Pericardium fibroblast (primary cell): ENCODE data around the gene C22orf31. TPM values are rescaled to one million over a fixed set of nuclear protein-coding genes. Genes with fewer than 3 reads are reported as not detected.

ENCODE experiments used
- total RNA-seq: library from RNA; depleted of rRNA; stranded (reverse); fragments of >200 nt; gene quantifications from 2 replicates; pipeline ENCODE4 v1.2.3, GENCODE V29; 2015

C22orf31 gene
- not detected in 2 replicates for total RNA-seq

DNA sequence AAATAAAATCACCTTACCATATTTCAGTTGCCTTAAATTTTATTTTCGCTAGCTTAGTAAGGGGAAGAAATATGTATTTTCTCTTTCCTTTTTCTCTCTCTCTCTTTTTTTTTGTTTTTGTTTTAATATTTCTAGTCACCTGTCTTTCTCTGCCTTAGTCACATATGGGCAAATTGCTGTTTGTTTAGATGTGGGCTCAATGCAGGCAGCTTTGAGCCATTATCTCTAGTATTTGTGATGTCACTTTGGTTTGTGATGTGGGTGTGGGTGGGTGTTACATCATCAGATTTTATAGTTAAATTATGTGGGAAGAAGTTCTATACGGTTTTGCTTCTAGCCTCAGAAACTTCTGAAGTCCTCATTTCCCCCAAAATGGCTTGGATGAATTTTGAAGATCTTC lies at the start of gene C22orf31:
Gene C22orf31 (minus strand): TSS at position 59 of the 400 bp plus-strand sequence. CDS start 39 bp downstream, at position 20.

DNA sequence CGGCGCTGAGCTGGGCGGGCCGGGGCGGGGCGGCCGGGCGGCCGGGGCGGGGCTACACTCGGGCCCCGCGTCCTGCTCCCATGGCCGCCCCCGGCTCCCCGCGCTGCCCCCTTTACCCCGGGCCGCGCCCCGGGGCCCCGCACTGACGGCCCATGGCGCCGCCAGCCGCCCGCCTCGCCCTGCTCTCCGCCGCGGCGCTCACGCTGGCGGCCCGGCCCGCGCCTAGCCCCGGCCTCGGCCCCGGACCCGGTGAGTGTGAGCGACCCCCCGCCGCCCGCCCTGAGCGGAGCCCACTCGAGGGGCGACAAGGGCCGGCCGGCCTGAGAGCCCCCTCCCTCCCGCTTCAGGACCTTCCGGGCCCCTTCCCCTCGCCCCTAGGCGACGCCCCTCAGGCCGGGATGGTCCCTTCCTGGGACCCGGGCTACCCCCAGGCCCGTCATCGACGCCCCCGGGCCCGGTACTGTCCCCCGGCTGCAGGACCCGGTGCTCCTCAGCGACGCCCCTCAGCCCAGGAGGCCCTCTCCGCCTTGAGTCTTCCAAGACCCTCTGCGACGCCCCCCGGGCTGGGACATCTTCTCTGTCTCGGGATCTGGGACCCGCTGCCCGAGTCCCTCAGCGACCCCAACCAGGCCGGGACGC lies 11.5 kb upstream of the C22orf31 start, which contains the start of gene KREMEN1:
Gene KREMEN1 (plus strand): TSS at position 57 of the 639 bp plus-strand sequence. CDS start 96 bp downstream, at position 153.

Other genes starting within 250 kb of the C22orf31 start
- gene ZNRF3, start 178.3 kb downstream of the C22orf31 start, total RNA-seq, result 3.6 and 3.9 TPM in 2 replicates
- 3.7 and 10.3 TPM in 2 replicates for gene KREMEN1, start 11.2 kb upstream of the C22orf31 start, total RNA-seq
- gene EMID1, start 144.1 kb upstream of the C22orf31 start, total RNA-seq, result 1.2 and 6.8 TPM in 2 replicates
- gene RHBDD3, start 206.2 kb upstream of the C22orf31 start, total RNA-seq, result 35.0 and 53.9 TPM in 2 replicates
- 126 and 136 TPM in 2 replicates for gene EWSR1, start 206.4 kb upstream of the C22orf31 start, total RNA-seq
- gene GAS2L1, start 244.8 kb upstream of the C22orf31 start, total RNA-seq, result 15.7 and 23.7 TPM in 2 replicates